ENCODE measurements around the gene TBL1Y.

Gene TBL1Y

GRCh38 chrY:7122202-7122601, 211.7 kb downstream of the TBL1Y start:
- TF ChIP-seq EZH2phosphoT487 (conservative IDR thresholded peaks at IDR 0.05; ENCODE audit: low read length), result no peak
- no peak for TF ChIP-seq CTCF (IDR thresholded peaks at IDR 0.05; ENCODE audit: insufficient read depth, low read length, poor library complexity, severe bottlenecking)
- no peak overlapping the region for H2AFZ ChIP-seq (ENCODE audit: low read depth, low read length, severe bottlenecking)
- no peaks in the 10 kb centered on the region for H3K9me3 ChIP-seq (ENCODE audit: insufficient read depth, low read length)
- no peaks in the 10 kb centered on the region for H4K20me1 ChIP-seq (ENCODE audit: low read depth, low read length)
- no peaks in the 10 kb centered on the region for H3K79me2 ChIP-seq (ENCODE audit: insufficient read depth, low read length)
- no peak overlapping the region for H3K4me3 ChIP-seq (ENCODE audit: insufficient read depth, low read length, poor library complexity, severe bottlenecking)
- no peak overlapping the region for H3K4me2 ChIP-seq (ENCODE audit: low read depth, low read length, poor library complexity, severe bottlenecking)
- no peaks in the 10 kb centered on the region for H3K36me3 ChIP-seq (ENCODE audit: low read length)
- H3F3A ChIP-seq (ENCODE audit: insufficient read depth), result no peaks in the 10 kb centered on the region
- no peak overlapping the region for H3K27ac ChIP-seq (ENCODE audit: low read depth, low read length)
- H3K27me3 ChIP-seq (ENCODE audit: low read length), result no peaks in the 10 kb centered on the region
- H3K9ac ChIP-seq (ENCODE audit: low read length), result no peak overlapping the region
- H3K9me2 ChIP-seq (replicated peaks; ENCODE audit: insufficient read depth, low read length), result no peaks in the 10 kb centered on the region

GRCh38 chrY:7125136-7126056, 214.9 kb downstream of the TBL1Y start:
- no peak overlapping the region for H3K4me3 ChIP-seq (ENCODE audit: insufficient read depth, low read length, poor library complexity, severe bottlenecking)
- no peaks in the 10 kb centered on the region for H3K36me3 ChIP-seq (ENCODE audit: low read length)
- no peak overlapping the region for H3K4me2 ChIP-seq (ENCODE audit: low read depth, low read length, poor library complexity, severe bottlenecking)
- no peaks in the 10 kb centered on the region for H3K9me3 ChIP-seq (ENCODE audit: insufficient read depth, low read length)
- TF ChIP-seq CTCF (IDR thresholded peaks at IDR 0.05; ENCODE audit: insufficient read depth, low read length, poor library complexity, severe bottlenecking) (no peak), EZH2phosphoT487 (conservative IDR thresholded peaks at IDR 0.05; ENCODE audit: low read length) (no peak)
- no peaks in the 10 kb centered on the region for H3K79me2 ChIP-seq (ENCODE audit: insufficient read depth, low read length)
- no peak overlapping the region for H3K9ac ChIP-seq (ENCODE audit: low read length)
- no peaks in the 10 kb centered on the region for H4K20me1 ChIP-seq (ENCODE audit: low read depth, low read length)
- H3K9me2 ChIP-seq (replicated peaks; ENCODE audit: insufficient read depth, low read length), result no peaks in the 10 kb centered on the region
- H3F3A ChIP-seq (ENCODE audit: insufficient read depth), result no peaks in the 10 kb centered on the region
- H3K27me3 ChIP-seq (ENCODE audit: low read length), result no peaks in the 10 kb centered on the region
- H2AFZ ChIP-seq (ENCODE audit: low read depth, low read length, severe bottlenecking), result no peak overlapping the region
- H3K27ac ChIP-seq (ENCODE audit: low read depth, low read length), result no peak overlapping the region

GRCh38 chrY:7128211-7128610, 217.7 kb downstream of the TBL1Y start:
- H3K27me3 ChIP-seq (ENCODE audit: low read length), result no peaks in the 10 kb centered on the region

More at GRCh38 chrY:7128211-7128610, 217.7 kb downstream of the TBL1Y start:
- Histone ChIP-seq H3K79me2 (ENCODE audit: insufficient read depth, low read length) (no peaks in the 10 kb centered on the region), H3K36me3 (ENCODE audit: low read length) (no peaks in the 10 kb centered on the region), H2AFZ (ENCODE audit: low read depth, low read length, severe bottlenecking) (no peak overlapping the region), H3K27ac (ENCODE audit: low read depth, low read length) (no peak overlapping the region), H3K4me3 (ENCODE audit: insufficient read depth, low read length, poor library complexity, severe bottlenecking) (no peak overlapping the region), H3K9me3 (ENCODE audit: insufficient read depth, low read length) (no peaks in the 10 kb centered on the region), H3K9me2 (replicated peaks; ENCODE audit: insufficient read depth, low read length) (no peaks in the 10 kb centered on the region), H3K4me2 (ENCODE audit: low read depth, low read length, poor library complexity, severe bottlenecking) (no peak overlapping the region), H4K20me1 (ENCODE audit: low read depth, low read length) (no peaks in the 10 kb centered on the region), H3F3A (ENCODE audit: insufficient read depth) (no peaks in the 10 kb centered on the region), H3K9ac (ENCODE audit: low read length) (no peak overlapping the region)
- TF ChIP-seq CTCF (IDR thresholded peaks at IDR 0.05; ENCODE audit: insufficient read depth, low read length, poor library complexity, severe bottlenecking) (no peak), EZH2phosphoT487 (conservative IDR thresholded peaks at IDR 0.05; ENCODE audit: low read length) (no peak)

Measured in SU-DHL-6 (cell line).